GM13976 (cell line): ENCODE results near the gene GTF3C1.

ENCODE experiments used
- DNase-seq: peaks from one replicate; pipeline ENCODE4 v3.0.0; 2012; ENCODE audit warnings: low spot score
- in situ Hi-C: fragments of 300-500 bp; cut with MboI; formaldehyde crosslinking; loops from one replicate; pipeline ENCODE4 v1.12.0; 2022; ENCODE audit warnings: low sequenced_read_pairs, mixed read lengths, inconsistent platforms; ENCODE audit not compliant: unreplicated experiment
- TF ChIP-seq, protein P1 (sequence below): IDR thresholded peaks from 2 replicates; pipeline ENCODE4 v1.5.1; 2012; ENCODE audit warnings: borderline replicate concordance, mild to moderate bottlenecking; ENCODE audit not compliant: insufficient read depth; ENCODE audit errors: extremely low read depth, missing control alignments, control extremely low read depth

Gene GTF3C1

DNA sequence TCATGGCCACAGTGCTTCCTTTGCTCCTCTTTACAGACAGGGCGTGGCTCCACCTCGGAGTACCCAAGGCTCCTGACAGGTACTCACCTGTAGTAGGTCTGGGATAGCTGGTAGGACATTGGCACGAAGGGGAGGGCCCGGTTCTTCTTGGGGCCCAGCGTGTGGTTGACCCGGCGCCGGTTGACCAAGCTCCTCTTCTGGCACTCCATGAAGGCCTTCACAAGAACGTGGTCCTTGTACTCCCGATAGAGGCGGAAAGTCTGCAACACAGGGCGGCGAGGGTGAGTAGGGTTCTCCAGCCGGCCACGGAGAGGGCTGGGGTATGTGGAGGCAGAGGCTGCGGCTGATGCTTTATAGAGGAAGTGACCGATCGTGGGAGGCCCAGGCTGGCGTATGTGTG is 78.1 kb downstream of the GTF3C1 start:
- no peak for DNase-seq
- in situ Hi-C loops: loop anchor here (25.0 kb wide), 1 partner anchor 1634 kb away; no protein-coding TSS in a partner anchor
- TF ChIP-seq, protein P1, sequence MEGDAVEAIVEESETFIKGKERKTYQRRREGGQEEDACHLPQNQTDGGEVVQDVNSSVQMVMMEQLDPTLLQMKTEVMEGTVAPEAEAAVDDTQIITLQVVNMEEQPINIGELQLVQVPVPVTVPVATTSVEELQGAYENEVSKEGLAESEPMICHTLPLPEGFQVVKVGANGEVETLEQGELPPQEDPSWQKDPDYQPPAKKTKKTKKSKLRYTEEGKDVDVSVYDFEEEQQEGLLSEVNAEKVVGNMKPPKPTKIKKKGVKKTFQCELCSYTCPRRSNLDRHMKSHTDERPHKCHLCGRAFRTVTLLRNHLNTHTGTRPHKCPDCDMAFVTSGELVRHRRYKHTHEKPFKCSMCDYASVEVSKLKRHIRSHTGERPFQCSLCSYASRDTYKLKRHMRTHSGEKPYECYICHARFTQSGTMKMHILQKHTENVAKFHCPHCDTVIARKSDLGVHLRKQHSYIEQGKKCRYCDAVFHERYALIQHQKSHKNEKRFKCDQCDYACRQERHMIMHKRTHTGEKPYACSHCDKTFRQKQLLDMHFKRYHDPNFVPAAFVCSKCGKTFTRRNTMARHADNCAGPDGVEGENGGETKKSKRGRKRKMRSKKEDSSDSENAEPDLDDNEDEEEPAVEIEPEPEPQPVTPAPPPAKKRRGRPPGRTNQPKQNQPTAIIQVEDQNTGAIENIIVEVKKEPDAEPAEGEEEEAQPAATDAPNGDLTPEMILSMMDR: no peak

DNA sequence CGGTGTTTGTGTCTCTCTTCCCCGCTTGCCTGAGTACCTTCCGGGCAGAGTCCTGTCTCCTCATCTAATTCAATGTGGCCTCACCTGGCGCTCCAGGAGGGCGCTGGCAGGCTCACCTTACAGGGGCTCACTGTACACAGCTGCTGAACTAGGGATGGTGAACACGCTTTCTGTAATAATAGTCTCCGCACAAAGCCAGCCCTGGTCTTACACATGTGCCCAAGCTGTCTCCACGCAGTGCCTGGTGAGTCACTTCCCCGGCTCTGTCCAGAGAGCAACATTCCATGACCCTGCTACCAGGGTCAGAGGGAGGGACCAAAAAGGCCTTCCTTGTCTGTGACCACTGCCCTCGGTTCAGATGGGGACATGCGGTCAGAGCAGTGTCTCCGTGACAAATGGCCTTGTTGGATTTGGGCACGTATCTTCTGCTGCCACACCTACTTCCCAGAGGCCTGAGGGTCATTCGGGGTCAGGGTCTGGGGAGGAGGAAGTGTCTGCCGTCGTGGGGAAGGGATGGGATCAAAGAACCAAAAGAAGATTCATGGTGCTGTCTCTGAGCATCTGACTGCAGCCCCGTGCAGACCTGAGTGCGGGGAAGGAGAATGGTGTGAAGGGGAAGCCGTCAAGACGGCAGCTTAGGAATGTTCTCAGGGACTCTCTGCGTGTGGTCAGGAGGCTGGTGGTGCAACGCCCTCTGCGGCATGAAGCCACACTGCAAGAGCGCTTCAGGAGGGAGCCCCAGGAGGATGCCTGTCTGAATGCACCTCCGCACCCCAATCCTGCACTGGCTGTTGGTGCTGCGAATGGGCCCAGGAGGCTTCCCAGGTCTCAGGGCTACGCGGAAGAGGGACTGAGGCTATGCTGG is 78.9 kb downstream of the GTF3C1 start:
- TF ChIP-seq, protein P1: no peak
- in situ Hi-C loops: loop anchor here (25.0 kb wide), 1 partner anchor 1633 kb away; no protein-coding TSS in a partner anchor
- no peak for DNase-seq

DNA sequence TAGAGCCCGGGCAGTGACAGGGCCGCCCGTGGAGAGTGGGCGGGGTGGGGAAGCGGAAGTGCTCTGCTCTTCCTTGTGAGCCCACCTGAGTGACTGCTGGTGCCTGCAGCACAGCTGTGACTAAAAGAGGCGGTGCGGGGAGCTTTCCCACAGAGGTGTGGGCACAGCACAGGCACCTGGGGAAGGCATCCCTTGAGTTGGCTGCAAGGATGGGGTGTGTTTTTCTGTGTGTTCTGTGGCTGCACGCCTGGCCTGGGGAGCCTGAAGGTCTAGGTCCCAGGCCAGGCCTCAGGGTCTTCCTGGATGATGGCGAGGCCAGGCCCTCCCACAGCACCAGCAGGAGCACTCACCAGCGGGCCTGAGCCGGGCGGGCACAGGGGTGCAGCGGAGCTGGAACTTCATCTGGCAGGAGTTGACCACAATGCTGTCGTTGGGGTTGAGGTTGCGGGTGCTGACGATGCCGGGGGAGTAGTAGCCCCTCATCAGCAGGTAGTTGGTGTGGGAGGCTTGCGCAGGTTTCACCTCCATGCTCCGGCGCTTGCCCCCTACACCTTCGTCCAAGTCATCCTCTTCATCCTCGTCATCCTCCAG is 80.7 kb downstream of the GTF3C1 start:
- in situ Hi-C loops: loop anchor here (25.0 kb wide), 1 partner anchor 1632 kb away; no protein-coding TSS in a partner anchor
- no peak for DNase-seq
- TF ChIP-seq, protein P1: no peak

DNA sequence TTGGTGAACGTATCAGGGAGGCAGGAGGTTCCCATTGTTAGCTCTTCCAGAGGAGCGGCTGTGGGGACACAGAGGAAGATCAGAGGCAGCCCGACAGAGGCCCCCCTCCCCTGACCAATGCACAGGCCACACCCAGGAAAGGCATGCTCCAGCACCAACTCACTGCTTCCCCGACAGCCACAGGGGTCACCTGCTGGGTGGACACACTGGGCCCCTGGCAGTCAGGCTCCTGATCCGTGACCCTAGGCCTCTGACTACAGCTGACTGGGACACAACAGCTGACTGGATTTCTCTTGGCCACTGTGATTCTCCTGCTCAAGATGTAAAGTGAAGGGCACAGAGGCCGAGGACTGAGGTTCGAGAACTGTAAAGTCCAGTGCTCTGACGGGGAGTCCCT is 84.2 kb downstream of the GTF3C1 start:
- DNase-seq: no peak
- in situ Hi-C loops: loop anchor here (25.0 kb wide), 1 partner anchor 1628 kb away; no protein-coding TSS in a partner anchor
- TF ChIP-seq, protein P1: no peak

DNA sequence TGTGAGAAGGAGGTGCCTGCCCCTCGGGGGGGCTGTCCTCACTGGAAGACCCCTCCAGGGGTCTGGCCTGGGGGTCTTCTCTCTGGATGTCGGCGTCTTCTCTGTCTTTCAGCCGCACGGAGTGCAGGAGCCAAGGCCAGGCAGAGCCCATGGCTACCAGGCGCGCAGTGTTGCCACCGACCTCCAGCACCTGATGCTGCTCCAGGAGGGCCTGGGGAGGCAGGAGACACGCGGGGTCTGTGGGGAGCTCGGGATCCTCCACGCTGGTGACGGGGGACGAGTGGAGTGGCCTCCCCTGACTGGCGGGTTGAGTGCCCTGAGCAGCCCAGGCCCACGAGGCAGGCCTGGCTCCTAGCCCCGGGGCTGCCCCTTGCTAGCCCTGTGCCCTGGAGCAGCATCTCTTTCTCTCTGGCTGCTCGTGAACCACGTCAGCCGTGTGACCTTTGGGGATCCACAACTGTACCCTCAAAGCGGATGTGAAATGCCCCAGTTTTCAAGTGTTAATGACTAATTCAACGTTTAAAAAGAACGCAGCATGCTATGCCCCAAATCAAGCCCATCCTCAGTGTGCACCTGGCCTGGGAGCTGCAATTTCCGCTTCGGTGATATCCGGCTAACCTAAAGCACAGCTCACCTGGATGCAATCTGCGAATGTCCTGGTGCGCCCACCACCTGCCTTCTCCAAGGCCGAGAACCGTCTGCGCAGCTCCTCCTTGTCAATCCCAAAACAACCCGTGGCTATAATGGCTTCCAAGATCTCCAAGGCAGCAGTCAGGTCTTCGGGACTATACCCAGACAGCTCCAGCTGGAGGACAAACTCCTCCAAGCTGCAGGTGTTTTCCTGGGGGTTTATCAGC is 84.9 kb downstream of the GTF3C1 start:
- TF ChIP-seq, protein P1: no peak
- no peak for DNase-seq
- in situ Hi-C loops: loop anchor here (25.0 kb wide), 1 partner anchor 1628 kb away; no protein-coding TSS in a partner anchor
